Daoy (cell line): ENCODE measurements around the gene NARS2. TPM values are rescaled to one million over a fixed set of nuclear protein-coding genes. Genes with fewer than 3 reads are reported as not detected.
"Not testable (repeated sequence)": the region's sequence is repeated elsewhere in the genome, so short reads cannot be mapped to it uniquely, and the experiment has no call there.

Source experiments
- DNase-seq: peaks from one replicate; pipeline ENCODE4 v3.0.0-alpha.2; 2015; ENCODE audit warnings: low read depth
- total RNA-seq: library from RNA; depleted of rRNA; stranded (reverse); fragments of >200 nt; shearing (Covaris generic); gene quantifications from 2 replicates; pipeline ENCODE4 v1.2.3, GENCODE V29; 2014

NARS2 gene
- total RNA-seq, 1 experiment from 2014 or later, result 35.8 TPM

- no peak for DNase-seq
These were observed 81.2 kb downstream of the NARS2 start for GRCh38 chr11:78493413-78493975.

- DNase-seq, result no peak
These were observed 81.7 kb downstream of the NARS2 start for GRCh38 chr11:78492973-78493372.

GRCh38 chr11:78489184-78489583 is 85.5 kb downstream of the NARS2 start:
- DNase-seq, result no peak

GRCh38 chr11:78478536-78478935 is 96.1 kb downstream of the NARS2 start:
- no peak for DNase-seq

GRCh38 chr11:78476066-78476465 is 98.6 kb downstream of the NARS2 start:
- DNase-seq, result no peak

GRCh38 chr11:78474451-78474850 is 100.2 kb downstream of the NARS2 start:
- DNase-seq, result no peak

- no peak for DNase-seq
These were observed 101.8 kb downstream of the NARS2 start for GRCh38 chr11:78472905-78473304.

- DNase-seq, result no peak
These were observed 102.3 kb downstream of the NARS2 start for GRCh38 chr11:78472382-78472781.

- no peak for DNase-seq
These were observed 103.7 kb downstream of the NARS2 start for GRCh38 chr11:78470861-78471442.

GRCh38 chr11:78469896-78470295 is 104.8 kb downstream of the NARS2 start:
- DNase-seq, result no peak

- no peak for DNase-seq
These were observed 106.7 kb downstream of the NARS2 start for GRCh38 chr11:78467931-78468330.

- DNase-seq, result no peak
These were observed 107.3 kb downstream of the NARS2 start for GRCh38 chr11:78467370-78467769.

- no peak for DNase-seq
These were observed 109.3 kb downstream of the NARS2 start for GRCh38 chr11:78465169-78465942.

GRCh38 chr11:78464787-78465168 is 109.9 kb downstream of the NARS2 start:
- not testable (repeated sequence) for DNase-seq

- DNase-seq, result no peak
These were observed 114.2 kb downstream of the NARS2 start for GRCh38 chr11:78460471-78460870.

- DNase-seq, result no peak
These were observed 114.9 kb downstream of the NARS2 start for GRCh38 chr11:78459738-78460137.

GRCh38 chr11:78457448-78457847 is 117.2 kb downstream of the NARS2 start:
- DNase-seq, result no peak

GRCh38 chr11:78453140-78453935 is 121.3 kb downstream of the NARS2 start:
- no peak for DNase-seq

GRCh38 chr11:78451371-78452150 is 123.1 kb downstream of the NARS2 start:
- no peak for DNase-seq

GRCh38 chr11:78450866-78451265 is 123.8 kb downstream of the NARS2 start:
- DNase-seq, result no peak

GRCh38 chr11:78449866-78450265 is 124.8 kb downstream of the NARS2 start:
- DNase-seq, result no peak

GRCh38 chr11:78446210-78446609 is 128.5 kb downstream of the NARS2 start:
- DNase-seq, result no peak
